HG03460 (cell line): ENCODE data around the gene SPIRE1.

Experiments used
- ATAC-seq: cut with Tn5 transposase; IDR thresholded peaks from one replicate; pipeline ENCODE4 v1.9.1; 2021; ENCODE audit not compliant: unreplicated experiment

The SPIRE1 gene

DNA sequence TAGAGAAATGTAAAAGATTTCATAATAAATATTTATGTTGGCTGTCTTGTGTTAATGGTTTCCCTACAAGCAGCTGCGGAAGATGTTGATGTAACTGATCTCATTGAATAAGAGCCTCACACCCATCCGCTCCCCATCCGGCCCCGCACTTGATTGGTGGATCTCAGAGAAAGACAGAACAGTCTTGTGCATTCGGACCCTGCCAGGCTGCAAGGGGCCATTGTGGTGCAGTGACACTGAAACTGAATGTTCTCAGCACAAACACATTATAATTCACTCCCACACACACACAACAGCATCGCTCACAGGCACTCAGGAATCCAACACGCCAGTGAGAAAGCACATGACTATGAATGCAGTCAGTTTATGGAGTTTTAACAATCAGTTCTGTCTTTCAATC lies 202.4 kb downstream of the SPIRE1 start:
- no peak for ATAC-seq

DNA sequence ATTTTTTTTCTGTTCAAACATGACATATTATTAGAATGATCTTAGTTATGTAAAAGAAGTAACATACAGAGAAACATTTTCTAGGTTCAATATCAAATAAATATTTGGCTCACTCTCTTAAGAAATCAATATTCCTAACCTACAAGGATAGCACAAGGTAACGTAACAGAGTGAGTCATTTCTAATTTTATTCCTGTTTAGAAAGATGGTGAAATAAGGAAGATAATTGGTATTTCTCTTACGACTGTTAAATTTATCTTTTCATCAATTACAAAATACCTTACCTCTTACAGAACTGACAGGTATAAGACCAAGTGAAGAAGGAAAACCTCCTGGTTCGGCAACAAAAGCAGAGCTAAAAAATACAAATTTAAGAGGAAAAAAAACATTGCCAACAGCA lies 205.1 kb downstream of the SPIRE1 start:
- no peak for ATAC-seq

DNA sequence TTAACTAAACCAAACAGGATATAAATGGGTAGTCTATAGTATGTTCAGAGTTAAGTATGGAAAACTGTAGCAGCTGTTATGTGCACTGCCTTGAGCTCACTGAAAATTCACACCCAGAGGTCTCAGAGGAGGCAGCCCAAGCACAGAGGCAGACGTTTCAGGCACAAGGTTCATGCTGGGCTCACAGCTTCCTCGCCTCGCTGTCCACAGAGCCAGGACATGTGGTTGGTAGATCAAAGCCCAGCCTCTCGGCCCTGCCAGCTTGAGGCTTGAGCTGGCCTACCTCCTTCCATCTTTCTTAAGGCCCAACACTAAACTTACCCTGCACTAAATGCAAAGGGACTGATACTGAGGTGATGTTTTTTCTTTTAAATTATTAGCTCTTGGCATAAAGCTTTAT lies 206.5 kb downstream of the SPIRE1 start:
- ATAC-seq, result no peak

DNA sequence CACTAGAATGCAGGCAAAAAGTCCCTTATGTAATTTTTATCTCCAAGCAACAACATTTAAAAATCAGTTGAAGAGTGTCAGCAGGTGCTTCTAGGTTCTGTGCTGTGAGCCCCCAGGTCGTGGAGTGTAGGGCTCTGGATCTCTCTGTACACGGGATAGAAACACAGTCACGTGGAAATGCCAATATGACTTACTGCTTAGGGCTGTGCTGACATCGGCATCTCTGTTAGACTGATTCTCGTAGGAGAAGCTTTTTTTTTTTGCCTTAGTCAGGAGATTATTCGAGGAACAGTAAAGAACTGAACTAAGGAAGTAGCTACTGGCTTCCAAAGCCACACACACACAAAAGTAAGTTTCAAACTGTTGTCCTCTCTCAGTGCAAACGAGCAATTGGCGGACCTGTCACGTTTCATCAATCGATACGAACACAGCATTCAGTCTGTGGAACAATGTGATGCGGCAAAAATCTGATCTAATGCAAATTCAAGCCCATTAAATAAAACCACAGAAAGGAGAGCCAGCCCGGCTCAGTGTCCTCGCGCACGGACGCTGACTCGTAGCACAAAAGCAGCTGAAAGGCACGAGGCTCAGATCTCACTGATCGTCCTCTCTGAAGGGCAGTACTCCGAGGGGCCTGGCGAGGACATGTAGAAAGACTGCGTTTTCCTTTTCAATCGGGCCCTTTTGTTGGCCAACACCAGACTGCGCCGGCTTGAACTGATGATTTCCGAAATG lies 208.7 kb downstream of the SPIRE1 start:
- ATAC-seq, result no peak

DNA sequence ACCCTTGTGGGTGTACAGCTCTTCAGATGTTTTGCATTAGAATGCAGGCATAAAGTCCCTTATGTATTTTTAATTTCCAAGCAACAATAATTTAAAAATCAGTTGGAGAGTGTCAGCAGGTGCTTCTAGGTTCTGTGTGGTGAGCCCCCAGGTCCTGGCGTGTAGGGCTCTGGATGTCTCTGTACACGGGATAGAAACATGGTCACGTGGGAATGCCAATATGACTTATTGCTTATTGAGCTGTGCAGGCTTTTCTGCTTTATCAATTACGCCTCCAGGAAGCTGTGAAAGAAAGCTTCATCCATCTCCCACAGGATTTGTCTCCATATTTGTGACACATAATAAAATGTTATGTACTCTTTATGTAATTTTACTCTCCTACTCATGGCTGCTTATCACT lies 212.4 kb downstream of the SPIRE1 start:
- no peak for ATAC-seq

DNA sequence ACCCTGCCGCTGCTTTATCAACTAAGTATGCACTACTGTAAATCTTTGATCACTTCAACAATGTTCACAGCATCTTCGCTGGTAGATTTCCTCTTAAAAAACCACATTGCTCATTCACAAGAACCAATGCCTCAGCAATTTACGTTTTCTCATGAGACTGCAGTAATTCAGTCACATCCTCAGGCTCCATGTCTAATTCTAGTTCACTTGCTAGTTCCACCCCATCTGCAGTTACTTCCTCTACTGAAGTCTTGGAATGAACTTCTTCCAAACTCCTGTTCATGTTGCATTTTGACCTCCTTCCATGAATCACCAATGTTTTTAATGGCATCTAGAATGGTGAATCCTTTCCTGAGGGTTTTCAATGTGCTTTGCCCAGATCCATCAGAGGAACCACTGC lies 214.4 kb downstream of the SPIRE1 start:
- ATAC-seq, result no peak

DNA sequence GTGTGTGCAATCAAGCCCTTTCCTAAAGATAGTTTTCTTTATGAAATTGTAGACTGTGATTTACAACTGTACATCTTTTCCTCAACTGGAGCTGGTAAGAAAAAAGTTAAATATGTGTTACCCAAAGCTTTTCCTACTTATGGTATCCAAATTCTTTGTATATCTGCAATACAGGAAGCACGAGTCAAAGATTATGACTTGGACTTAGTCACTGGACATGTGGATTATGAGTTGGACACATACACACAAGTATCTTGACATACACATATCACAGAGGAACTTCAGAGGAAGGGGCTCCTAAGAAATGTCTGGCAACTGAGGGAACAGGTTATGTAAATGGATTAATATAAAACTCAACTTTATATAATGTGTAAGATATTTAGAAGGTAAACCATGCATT lies 215.0 kb downstream of the SPIRE1 start:
- no peak for ATAC-seq

DNA sequence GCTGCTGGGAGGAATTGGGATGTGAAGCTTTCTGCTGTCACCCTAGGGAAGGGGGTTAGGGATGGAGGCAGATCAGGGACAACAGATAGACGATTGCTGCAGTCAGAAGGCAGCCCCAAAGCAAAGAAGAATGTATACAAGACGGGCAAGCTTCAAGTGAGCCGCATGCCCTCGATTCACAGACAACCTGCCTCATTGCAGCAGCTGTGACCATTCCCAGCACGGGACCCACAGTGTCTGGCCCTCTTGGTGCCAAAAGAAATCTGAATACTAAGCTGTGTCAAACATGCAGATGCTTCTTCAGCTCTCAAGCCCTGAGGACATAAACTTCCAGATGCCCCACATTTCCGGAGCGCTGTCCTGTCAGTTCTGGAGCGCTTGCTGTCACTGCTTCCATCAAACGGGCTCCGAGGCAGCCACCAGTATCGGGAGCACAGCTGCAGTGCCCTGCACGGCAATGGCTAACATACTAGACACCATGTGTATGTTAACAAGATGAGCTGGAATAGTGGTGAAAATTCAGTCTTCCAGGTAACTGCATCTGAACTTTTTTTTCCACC lies 216.4 kb downstream of the SPIRE1 start:
- ATAC-seq, result no peak

DNA sequence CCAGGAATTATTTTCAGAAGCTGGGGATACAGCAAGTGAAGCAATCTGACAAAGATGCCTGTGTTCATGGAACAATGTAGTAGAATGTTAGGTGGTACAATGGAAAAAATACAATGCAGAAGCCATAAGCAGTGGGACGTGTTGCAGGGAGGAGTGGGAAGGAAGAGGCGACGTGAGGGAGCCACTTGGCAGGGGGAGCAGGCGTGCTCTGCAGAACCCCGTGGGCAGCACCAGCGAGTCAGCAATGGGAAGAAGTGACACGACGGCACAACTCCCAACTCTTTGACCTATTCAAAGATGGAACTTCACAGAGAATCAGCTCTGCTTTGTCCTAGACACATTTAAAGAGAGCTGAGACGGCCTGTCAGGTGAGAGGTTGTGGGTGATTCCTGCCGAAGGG lies 219.7 kb downstream of the SPIRE1 start:
- no peak for ATAC-seq

DNA sequence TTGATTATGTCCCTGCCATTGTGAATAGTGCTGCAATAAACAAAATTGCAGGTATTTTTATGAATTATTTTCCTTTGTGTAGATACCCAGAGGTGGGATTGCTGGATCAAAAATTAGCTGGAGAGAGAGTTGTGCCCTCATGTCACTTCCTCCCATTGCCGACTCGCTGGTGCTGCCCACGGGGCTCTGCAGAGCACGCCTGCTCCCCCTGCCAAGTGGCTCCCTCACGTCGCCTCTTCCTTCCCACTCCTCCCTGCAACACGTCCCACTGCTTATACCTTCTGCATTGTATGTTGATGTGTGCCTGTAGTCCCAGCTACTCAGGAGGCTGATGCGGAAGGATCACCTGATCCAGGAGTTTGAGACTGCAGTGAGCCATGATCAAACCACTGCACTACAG lies 222.0 kb downstream of the SPIRE1 start:
- ATAC-seq, result no peak

DNA sequence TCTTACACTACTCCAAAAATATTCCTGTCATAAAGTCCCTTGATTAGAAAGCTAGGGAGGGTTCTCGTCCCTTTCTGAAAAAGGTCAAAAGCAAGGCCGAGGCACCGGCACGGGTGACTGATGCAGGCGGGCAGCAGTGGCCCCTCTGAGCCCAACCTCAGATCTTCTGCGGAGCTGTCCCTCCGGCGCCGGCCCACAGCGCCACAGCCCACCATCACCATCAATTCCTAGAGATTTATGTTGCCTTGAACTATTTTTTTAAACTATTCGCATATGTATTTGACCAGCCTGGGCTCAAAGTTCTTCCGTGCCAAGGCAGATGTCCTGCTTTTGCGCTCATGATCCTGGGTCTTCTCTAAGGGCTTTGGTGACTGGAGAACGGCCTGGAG lies 223.4 kb downstream of the SPIRE1 start:
- ATAC-seq, result no peak

DNA sequence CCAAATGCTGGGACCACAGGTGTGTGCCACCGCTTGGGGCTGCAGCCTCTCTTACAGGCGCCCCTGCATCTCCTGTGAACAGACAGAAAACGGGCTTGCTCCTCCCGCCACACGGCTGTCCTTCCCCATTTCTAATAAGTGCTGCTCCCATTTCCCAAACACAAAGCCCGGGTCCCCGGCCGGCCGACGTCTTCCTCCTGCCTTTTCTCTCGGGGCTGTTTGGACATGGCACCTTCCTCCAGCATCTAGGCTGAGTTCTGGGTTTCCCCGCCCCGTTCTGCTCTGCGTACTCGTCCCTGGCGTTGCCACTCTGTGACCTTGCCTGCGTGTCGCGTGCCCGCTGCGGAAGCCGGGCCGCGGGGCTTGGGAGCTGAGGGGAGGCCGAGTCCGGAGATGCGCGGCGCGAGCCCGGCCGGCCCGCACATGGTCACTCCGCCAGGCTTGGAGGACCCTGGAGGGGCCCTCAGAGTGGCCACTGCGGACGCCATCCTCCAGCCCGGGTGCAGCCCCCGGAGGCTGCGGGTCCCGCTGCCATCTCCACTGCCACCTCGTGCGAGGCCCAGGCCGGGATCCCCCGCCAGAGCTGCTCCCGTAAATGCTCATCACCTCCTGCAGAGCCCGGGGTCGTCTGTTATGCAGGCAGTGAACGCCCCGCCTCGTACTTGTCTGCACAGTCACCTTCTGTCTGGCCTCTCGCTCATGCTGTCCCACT lies 223.9 kb downstream of the SPIRE1 start:
- no peak for ATAC-seq

DNA sequence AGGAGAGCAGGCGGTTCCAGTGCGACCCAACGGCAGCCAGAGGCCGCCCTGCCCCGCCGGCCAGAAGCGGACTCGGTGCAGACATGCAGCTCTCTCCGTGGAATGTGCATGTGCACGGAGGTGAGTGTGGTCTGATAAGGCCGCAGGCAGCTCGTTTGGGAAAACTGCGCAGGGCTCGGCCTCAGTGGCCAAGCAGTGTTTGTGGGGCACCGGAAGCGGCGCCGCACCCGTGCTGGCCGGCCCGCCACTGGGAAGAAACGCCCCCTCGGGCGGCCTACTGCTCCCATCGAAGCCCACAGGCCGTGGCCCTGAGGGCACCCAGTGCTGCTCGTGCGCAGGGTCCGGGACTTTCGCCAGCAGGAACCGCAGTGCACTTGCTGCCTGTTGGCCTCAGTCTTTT lies 225.0 kb downstream of the SPIRE1 start:
- no peak for ATAC-seq

DNA sequence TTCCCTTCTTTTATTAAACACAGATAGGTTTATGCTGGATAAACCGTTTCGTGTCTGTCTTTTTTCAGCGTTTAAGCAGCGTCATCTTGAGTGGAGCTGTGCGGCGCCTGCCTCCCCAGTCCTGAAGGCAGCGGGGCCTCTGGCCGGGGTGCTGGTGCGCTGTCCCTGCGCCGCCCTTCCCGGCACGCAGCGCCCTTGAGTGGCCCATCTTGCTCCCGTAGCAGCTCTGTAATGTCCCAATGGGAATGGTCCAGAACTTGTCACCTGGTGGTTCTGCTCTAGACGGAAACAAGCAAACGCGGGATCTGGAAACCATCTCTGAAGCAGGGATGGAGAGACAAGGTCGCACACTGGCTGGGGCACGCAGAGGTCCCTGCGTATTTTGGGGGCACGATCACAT lies 225.7 kb downstream of the SPIRE1 start:
- no peak for ATAC-seq

DNA sequence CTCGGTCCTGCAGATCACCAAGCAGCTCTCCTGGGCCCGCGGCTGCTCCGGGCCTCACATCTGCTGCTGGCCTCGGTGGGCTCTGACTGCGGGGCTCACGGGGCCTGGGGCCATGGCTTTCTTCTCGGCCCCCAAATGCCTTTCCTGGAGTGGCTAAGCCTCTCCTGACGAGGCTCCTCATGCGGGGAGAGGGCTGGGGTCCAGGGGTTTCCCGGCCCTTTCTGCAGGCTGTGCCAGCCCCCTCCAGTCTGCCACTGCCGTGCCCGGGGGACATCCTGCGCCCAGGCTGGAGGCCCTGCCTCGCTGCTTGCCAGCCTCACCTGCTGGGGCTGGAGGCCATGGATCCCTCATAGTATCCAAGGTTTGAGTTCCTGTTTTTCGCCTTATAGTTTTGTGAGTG lies 226.3 kb downstream of the SPIRE1 start:
- ATAC-seq, result no peak

DNA sequence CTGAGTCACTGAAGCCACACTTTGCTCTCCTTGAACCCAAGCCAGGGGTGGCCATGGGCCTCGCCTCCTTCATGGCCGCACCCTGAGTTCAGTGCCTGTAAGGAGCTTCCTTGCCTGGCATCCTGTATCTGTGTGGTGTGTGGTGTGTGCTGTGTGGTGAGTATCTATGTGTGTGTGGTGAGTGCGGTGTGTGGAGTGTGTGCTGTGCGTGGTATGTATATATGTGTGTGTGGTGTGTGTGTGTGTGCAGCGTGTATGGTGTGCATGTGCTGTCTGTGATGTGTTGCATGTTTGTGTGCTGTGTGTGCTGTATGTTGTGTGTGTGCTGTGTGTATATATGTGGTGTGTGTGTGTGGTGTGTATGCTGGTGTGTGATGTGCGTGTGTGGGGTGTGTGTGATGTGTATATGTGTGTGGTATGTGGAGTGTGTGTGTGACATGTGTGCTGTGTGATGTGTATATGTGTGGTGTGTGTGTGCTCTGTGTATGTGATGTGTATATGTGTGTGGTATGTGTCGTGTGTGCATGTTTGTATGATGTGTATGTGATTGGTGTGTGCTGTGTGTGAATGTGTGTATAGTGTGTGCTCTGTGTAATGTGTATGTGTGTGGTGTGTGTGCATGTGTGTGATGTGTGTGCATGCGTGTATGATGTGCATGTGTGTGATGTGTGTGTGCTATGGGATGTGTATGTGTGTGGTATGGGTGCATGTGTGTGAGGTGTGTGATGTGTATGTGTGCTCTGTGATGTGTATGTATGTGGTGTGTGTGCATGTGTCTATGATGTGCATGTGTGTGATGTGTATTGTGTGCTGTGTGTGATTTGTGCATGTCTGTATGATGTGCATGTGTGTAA lies 227.5 kb downstream of the SPIRE1 start:
- ATAC-seq, result no peak

DNA sequence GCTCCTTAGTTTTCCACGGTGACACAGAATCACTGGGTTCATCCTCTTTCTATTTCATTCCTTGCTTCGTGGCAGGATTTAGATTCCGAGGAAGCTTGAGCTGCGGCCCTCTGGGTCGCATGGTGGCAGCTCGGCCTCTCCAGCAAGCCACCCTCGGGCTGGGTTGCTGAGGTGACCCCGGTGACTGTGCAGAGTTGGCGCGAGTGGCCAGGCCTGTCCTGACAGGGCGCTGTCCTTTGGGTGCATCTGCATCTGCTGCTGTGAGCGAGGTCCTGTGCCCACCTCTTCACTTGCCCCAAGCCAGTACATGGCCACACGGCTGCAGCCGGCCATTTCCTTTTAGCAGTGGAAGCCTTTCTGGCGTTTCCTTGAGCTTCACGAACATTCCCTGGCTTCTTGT lies 228.4 kb downstream of the SPIRE1 start:
- ATAC-seq, result no peak

DNA sequence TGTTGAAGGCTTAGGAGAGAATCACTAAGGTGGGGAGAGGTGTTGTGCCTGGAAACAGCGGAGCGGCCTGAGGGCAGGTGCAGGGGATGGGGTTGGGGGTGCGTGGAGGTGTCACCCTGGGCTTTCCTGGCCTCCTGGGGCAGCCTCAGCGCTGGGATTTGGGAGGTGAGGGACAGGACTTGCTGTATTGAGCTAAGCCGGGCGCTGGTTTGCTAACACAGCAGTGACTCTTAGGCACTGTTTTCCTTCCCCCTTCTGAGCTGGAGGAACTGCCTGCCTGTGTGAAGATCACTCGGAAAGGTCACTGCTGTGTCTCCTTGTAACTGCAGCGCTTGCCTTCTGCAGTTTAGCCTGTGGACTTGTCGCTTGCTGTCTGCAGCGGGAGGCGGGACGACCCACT lies 229.0 kb downstream of the SPIRE1 start:
- no peak for ATAC-seq

DNA sequence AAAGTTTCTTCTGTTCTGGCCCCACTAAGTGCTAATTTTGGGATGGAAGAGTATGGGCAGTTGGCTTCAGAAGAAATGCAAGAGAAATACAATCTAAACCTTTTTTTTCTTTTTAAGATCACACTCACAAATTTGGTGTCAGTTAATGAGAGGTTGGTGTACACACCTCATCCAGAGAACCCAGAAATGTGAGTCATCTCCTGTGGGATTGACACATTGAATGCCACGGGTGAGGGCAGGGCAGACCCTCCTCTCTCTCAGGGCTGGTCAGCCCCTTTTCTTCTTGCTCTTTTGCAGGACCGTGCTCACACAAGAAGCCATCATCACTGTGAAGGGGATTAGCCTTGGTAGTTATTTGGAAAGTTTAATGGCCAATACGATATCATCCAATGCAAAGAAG lies 231.0 kb downstream of the SPIRE1 start:
- ATAC-seq, result no peak

DNA sequence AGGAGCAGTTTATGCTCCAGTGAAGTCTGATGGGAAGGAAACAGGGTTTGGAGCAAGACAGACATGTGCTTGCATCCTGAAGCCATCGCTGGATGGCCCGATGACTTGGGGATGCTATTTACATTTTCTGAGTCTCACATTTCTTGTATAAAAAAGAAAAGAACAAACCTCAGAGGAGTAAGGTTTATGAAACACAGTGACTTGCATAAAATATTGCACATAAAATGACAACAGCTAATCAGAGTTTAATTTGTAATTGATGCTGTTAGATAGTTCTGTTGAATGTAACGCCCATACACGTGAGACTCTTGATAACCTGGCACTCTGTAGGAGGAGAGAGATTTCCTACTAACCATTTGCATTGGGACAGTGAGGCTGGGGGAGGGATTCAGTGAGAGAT lies 233.7 kb downstream of the SPIRE1 start:
- no peak for ATAC-seq

DNA sequence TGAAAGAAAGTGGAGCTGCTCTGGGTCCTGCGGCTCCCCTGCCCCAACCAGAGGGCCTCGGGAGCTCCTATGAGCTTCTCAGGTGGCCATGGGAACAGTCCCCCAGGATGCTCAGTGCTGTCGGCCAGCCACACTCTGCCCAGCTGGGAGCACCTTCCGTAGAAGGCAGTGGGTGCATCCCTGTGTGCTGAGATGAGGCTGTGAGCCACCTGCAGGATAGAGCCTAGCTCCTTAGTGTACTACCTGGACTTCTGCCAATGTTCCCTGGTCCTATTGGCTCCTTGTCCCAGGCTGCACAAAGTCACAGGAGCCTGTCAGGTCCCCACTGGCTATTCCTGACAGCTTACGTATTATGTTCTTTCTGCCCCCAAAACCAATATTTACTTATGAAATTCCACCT lies 234.1 kb downstream of the SPIRE1 start:
- no peak for ATAC-seq

DNA sequence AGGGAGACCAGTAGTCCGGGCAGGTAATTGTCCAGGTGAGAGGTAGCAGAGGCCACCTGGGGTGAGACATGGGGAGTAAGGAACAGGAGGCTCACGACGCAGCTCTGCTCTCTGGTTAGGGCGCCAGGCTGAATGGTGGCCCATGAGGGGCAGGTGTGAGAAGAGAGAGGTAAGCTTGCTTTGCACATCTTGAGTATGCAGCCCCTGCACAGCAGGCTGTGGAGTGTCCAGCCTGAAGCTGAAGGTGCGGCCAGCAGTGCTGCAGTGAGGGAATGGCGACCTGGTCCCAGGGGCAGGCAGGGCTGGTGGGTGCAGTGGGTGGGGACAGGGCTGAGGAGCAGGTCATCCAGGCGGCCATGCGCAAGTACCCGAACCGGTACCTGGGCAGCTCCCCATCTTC lies 234.5 kb downstream of the SPIRE1 start:
- no peak for ATAC-seq
